Osteoblast (primary cell): ENCODE data around the gene FHIT. TPM values are rescaled to one million over a fixed set of nuclear protein-coding genes. Genes with fewer than 3 reads are reported as not detected.

Source experiments
- DNase-seq: peaks from one replicate; pipeline ENCODE4 v3.0.0; 2011; ENCODE audit warnings: low spot score, mixed read lengths; ENCODE audit not compliant: insufficient read length; ENCODE audit errors: missing footprints
- H2AFZ ChIP-seq: 2 replicates; pipeline ENCODE4 v1.6.0; 2011; ENCODE audit warnings: mild to moderate bottlenecking, low read length
- H3K27ac ChIP-seq: 2 replicates; pipeline ENCODE4 v1.5.1; 2011; ENCODE audit warnings: mild to moderate bottlenecking, low read depth, low read length, moderate library complexity
- H3K27me3 ChIP-seq: 2 replicates; pipeline ENCODE4 v1.6.0; 2012; ENCODE audit warnings: mild to moderate bottlenecking, control low read depth, inconsistent platforms, low read length, moderate library complexity; ENCODE audit not compliant: insufficient read depth
- H3K36me3 ChIP-seq: 2 replicates; pipeline ENCODE4 v1.5.1; 2011; ENCODE audit warnings: mild to moderate bottlenecking, low read length, control low read depth, moderate library complexity; ENCODE audit not compliant: insufficient read depth
- H3K4me1 ChIP-seq: 2 replicates; pipeline ENCODE4 v1.5.1; 2011; ENCODE audit warnings: mild to moderate bottlenecking, low read length, control low read depth, moderate library complexity; ENCODE audit not compliant: insufficient read depth
- H3K4me2 ChIP-seq: 2 replicates; pipeline ENCODE4 v1.6.0; 2011; ENCODE audit warnings: mild to moderate bottlenecking, low read length; ENCODE audit not compliant: insufficient read depth
- H3K4me3 ChIP-seq: fragments of 200-600 bp; sonication (generic); 3 replicates; pipeline ENCODE4 v1.5.1; 2012; ENCODE audit warnings: mild to moderate bottlenecking, low read length, inconsistent platforms; ENCODE audit not compliant: insufficient read depth
- H3K79me2 ChIP-seq: 2 replicates; pipeline ENCODE4 v1.6.0; 2012; ENCODE audit warnings: mild to moderate bottlenecking, low read length, control low read depth, inconsistent platforms; ENCODE audit not compliant: insufficient read depth
- H3K9me3 ChIP-seq: 2 replicates; pipeline ENCODE4 v1.5.1; 2011; ENCODE audit warnings: low read depth, low read length, control low read depth
- H4K20me1 ChIP-seq: 2 replicates; pipeline ENCODE4 v1.6.0; 2012; ENCODE audit warnings: mild to moderate bottlenecking, low read length, control low read depth; ENCODE audit not compliant: insufficient read depth
- CTCF ChIP-seq: IDR thresholded peaks from 2 replicates; pipeline ENCODE4 v1.5.1; 2011; ENCODE audit warnings: mild to moderate bottlenecking, low read depth, low read length, moderate library complexity; ENCODE audit errors: extremely low read depth
- total RNA-seq: library from RNA; depleted of rRNA; stranded (reverse); fragments of >200 nt; gene quantifications from 2 replicates; pipeline ENCODE4 v1.2.3, GENCODE V29; 2012

FHIT gene
- total RNA-seq, 1 donor = 3.3 TPM

GRCh38 chr3:60268123-60268522, 983.1 kb downstream of the FHIT start:
- Histone ChIP-seq H3K4me2 (no peak overlapping the region), H3K4me3 (no peak overlapping the region), H4K20me1 (no peaks in the 10 kb centered on the region), H3K36me3 (no peaks in the 10 kb centered on the region), H2AFZ (no peak overlapping the region), H3K79me2 (no peaks in the 10 kb centered on the region), H3K4me1 (no peaks in the 10 kb centered on the region), H3K27me3 (no peaks in the 10 kb centered on the region), H3K9me3 (no peaks in the 10 kb centered on the region), H3K27ac (no peak overlapping the region)
- DNase-seq = no peak
- TF ChIP-seq CTCF = no peak

GRCh38 chr3:60266444-60266843, 984.8 kb downstream of the FHIT start:
- DNase-seq = no peak
- Histone ChIP-seq H4K20me1 (no peaks in the 10 kb centered on the region), H3K79me2 (no peaks in the 10 kb centered on the region), H3K36me3 (no peaks in the 10 kb centered on the region), H3K4me3 (no peak overlapping the region), H3K27me3 (no peaks in the 10 kb centered on the region), H2AFZ (no peak overlapping the region), H3K4me1 (no peaks in the 10 kb centered on the region), H3K4me2 (no peak overlapping the region), H3K9me3 (no peaks in the 10 kb centered on the region), H3K27ac (no peak overlapping the region)
- no peak for TF ChIP-seq CTCF

- Histone ChIP-seq H4K20me1 (no peaks in the 10 kb centered on the region), H3K79me2 (no peaks in the 10 kb centered on the region), H3K4me3 (no peak overlapping the region), H3K27me3 (no peaks in the 10 kb centered on the region), H3K4me2 (no peak overlapping the region), H3K9me3 (no peaks in the 10 kb centered on the region), H3K36me3 (no peaks in the 10 kb centered on the region), H3K4me1 (no peaks in the 10 kb centered on the region), H2AFZ (no peak overlapping the region), H3K27ac (no peak overlapping the region)
- no peak for TF ChIP-seq CTCF
- DNase-seq = no peak
Measured at GRCh38 chr3:60263191-60263590, 988.1 kb downstream of the FHIT start.

DNA sequence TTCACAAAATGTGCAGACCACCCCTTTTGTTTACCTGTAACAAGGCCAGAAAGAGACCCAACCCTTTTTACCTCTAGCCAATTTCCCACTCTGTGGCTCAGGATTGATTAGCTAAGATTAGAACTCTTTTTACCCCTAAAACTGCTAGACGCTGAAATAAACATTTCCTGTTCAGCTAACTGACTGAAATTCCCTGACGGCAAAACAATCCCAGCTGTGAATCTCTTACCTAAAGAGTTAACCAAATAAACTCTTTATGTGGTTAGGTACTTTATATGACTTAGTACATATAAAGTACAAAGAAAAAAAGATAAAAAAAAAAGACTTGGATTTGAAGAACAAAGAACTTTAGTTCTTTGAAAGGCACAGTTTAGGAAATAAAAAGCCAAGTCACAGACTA, 988.7 kb downstream of the FHIT start:
- DNase-seq = no peak
- Histone ChIP-seq H3K79me2 (no peaks in the 10 kb centered on the region), H3K27ac (no peak overlapping the region)

More for the DNA sequence above, 988.7 kb downstream of the FHIT start:
- H3K4me2 ChIP-seq = no peak overlapping the region
- no peak for TF ChIP-seq CTCF
- no peaks in the 10 kb centered on the region for H4K20me1 ChIP-seq
- no peak overlapping the region for H3K4me3 ChIP-seq
- H3K27me3 ChIP-seq = no peaks in the 10 kb centered on the region
- H3K9me3 ChIP-seq = no peaks in the 10 kb centered on the region
- no peak overlapping the region for H2AFZ ChIP-seq
- no peaks in the 10 kb centered on the region for H3K4me1 ChIP-seq
- no peaks in the 10 kb centered on the region for H3K36me3 ChIP-seq
